ENCODE data around the gene UBR4.
A peak's percentile ranks its signal among the peaks of the same experiment; 100 is the strongest.
"Not testable (repeated sequence)": the region's sequence is repeated elsewhere in the genome, so short reads cannot be mapped to it uniquely, and the experiment has no call there.

The UBR4 gene

GRCh38 chr1:19196331-19196730 is 13.7 kb downstream of the UBR4 start:
- FAIRE-seq (no peak), DNase-seq (ENCODE audit: insufficient read length, low spot score) (no peak)

- DNase-seq (ENCODE audit: insufficient read length, low spot score): no peak
- FAIRE-seq: no peak
Measured at GRCh38 chr1:19193004-19193403, 17.1 kb downstream of the UBR4 start.

GRCh38 chr1:19191811-19192210 is 18.3 kb downstream of the UBR4 start:
- no peak for FAIRE-seq
- DNase-seq (ENCODE audit: insufficient read length, low spot score): no peak

GRCh38 chr1:19190468-19190867 is 19.6 kb downstream of the UBR4 start:
- FAIRE-seq (no peak), DNase-seq (ENCODE audit: insufficient read length, low spot score) (no peak)

- FAIRE-seq (no peak), DNase-seq (ENCODE audit: insufficient read length, low spot score) (no peak)
Measured at GRCh38 chr1:19189270-19189669, 20.8 kb downstream of the UBR4 start.

- FAIRE-seq (no peak), DNase-seq (ENCODE audit: insufficient read length, low spot score) (no peak)
Measured at GRCh38 chr1:19187852-19188251, 22.2 kb downstream of the UBR4 start.

- no peak for FAIRE-seq
- no peak for DNase-seq (ENCODE audit: insufficient read length, low spot score)
Measured at GRCh38 chr1:19186001-19186400, 24.1 kb downstream of the UBR4 start.

GRCh38 chr1:19182223-19182622 is 27.8 kb downstream of the UBR4 start:
- DNase-seq (ENCODE audit: insufficient read length, low spot score) (no peak), FAIRE-seq (no peak)

- DNase-seq (ENCODE audit: insufficient read length, low spot score); FAIRE-seq: not testable (repeated sequence)
Measured at GRCh38 chr1:19180265-19180657, 29.8 kb downstream of the UBR4 start.

GRCh38 chr1:19179597-19180264 is 30.3 kb downstream of the UBR4 start:
- FAIRE-seq (peak; percentile 14), DNase-seq (ENCODE audit: insufficient read length, low spot score) (no peak)

- no peak for DNase-seq (ENCODE audit: insufficient read length, low spot score)
- no peak for FAIRE-seq
Measured at GRCh38 chr1:19178734-19179398, 31.2 kb downstream of the UBR4 start.

GRCh38 chr1:19177811-19178210 is 32.3 kb downstream of the UBR4 start:
- DNase-seq (ENCODE audit: insufficient read length, low spot score): no peak
- no peak for FAIRE-seq

GRCh38 chr1:19169642-19170041 is 40.4 kb downstream of the UBR4 start:
- FAIRE-seq: peak; percentile 79
- DNase-seq (ENCODE audit: insufficient read length, low spot score): peak; percentile 34

- DNase-seq (ENCODE audit: insufficient read length, low spot score) (no peak), FAIRE-seq (no peak)
Measured at GRCh38 chr1:19167140-19167539, 42.9 kb downstream of the UBR4 start.

GRCh38 chr1:19166066-19166465 is 44.0 kb downstream of the UBR4 start:
- FAIRE-seq (no peak), DNase-seq (ENCODE audit: insufficient read length, low spot score) (no peak)

GRCh38 chr1:19165501-19165900 is 44.6 kb downstream of the UBR4 start:
- FAIRE-seq (no peak), DNase-seq (ENCODE audit: insufficient read length, low spot score) (no peak)

GRCh38 chr1:19164274-19165015 is 45.6 kb downstream of the UBR4 start:
- FAIRE-seq (no peak), DNase-seq (ENCODE audit: insufficient read length, low spot score) (no peak)

- FAIRE-seq (no peak), DNase-seq (ENCODE audit: insufficient read length, low spot score) (no peak)
Measured at GRCh38 chr1:19163261-19163660, 46.8 kb downstream of the UBR4 start.

- no peak for DNase-seq (ENCODE audit: insufficient read length, low spot score)
- no peak for FAIRE-seq
Measured at GRCh38 chr1:19160831-19161230, 49.2 kb downstream of the UBR4 start.

GRCh38 chr1:19157653-19158052 is 52.4 kb downstream of the UBR4 start:
- no peak for FAIRE-seq
- DNase-seq (ENCODE audit: insufficient read length, low spot score): no peak

- DNase-seq (ENCODE audit: insufficient read length, low spot score) (no peak), FAIRE-seq (no peak)
Measured at GRCh38 chr1:19156676-19157075, 53.4 kb downstream of the UBR4 start.

GRCh38 chr1:19154876-19155275 is 55.2 kb downstream of the UBR4 start:
- FAIRE-seq: no peak
- no peak for DNase-seq (ENCODE audit: insufficient read length, low spot score)
